Measurements from ENCODE around the gene ARF3.

Gene ARF3

GRCh38 chr12:48980953-48981756 lies 23.9 kb upstream of the ARF3 start:
- peak; percentile 60 for DNase-seq

DNA sequence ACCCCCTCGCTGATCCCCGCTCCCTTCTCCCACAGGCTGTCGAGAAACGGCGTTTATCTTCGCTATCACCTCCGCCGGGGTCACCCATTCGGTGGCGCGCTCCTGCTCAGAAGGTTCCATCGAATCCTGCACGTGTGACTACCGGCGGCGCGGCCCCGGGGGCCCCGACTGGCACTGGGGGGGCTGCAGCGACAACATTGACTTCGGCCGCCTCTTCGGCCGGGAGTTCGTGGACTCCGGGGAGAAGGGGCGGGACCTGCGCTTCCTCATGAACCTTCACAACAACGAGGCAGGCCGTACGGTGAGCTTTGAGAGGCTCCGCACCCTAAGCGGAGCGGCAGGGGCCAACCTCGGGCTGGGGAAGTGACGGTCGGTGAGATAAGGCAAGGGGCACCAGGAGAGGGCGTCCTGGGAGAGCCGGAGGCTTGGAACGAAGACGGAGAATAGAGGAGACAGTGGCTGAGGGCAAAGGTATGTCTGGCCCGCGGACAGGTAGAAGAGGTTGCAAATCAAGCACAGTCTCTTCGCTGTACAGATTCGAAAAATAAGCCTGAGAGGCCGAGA lies 23.2 kb upstream of the ARF3 start:
- DNase-seq, result peak; percentile 39

DNA sequence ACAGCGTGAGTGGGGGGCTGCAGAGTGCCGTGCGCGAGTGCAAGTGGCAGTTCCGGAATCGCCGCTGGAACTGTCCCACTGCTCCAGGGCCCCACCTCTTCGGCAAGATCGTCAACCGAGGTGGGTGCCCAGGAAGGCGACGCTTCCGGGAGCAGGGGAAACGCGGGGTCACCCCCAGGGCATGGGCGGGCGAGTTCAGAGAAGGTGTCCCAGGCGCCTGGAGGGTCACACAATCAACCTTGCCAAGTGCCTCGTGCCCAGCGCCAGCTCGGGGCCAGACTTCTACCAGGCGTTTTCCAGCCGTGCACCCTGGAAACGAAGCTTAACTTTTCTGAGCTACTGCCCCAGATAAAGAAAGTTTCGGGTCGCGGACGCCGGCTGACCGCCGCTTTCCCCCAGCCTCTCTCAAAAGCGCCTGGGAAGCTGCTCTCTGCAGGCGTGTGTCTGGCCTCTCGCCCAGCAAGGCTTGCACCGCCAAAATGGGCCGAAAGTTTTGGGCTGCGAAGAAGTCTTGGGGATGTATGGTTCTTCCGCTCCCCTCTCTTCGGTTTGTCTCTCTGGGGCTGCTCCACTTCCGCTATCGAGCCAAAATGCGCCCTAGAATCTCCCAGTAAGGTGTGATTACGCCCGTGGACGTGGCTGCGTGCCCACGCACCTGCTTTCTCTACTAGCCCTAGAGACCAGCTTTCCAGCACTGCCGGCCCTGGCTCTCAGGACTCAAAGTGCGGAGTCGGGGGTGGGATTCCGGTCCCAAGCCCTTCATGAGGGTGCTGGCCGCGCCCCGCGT lies 22.5 kb upstream of the ARF3 start:
- no peak for DNase-seq

- DNase-seq, result peak; percentile 23
Measured at GRCh38 chr12:48978741-48979601, 21.7 kb upstream of the ARF3 start.

DNA sequence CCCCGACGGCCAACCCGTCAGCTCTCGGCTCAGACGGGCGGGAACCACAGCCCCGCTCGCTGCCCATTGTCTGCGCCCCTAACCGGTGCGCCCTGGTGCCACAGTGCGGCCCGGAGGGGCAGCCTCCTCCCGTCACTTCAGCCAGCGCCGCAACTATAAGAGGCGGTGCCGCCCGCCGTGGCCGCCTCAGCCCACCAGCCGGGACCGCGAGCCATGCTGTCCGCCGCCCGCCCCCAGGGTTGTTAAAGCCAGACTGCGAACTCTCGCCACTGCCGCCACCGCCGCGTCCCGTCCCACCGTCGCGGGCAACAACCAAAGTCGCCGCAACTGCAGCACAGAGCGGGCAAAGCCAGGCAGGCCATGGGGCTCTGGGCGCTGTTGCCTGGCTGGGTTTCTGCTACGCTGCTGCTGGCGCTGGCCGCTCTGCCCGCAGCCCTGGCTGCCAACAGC lies 21.0 kb upstream of the ARF3 start, which contains the start of gene WNT1:
Gene WNT1, plus strand, starts transcription at position 32 of the 450 bp plus-strand sequence. Its CDS starts 329 bp downstream, at position 361.
- DNase-seq, result no peak

DNA sequence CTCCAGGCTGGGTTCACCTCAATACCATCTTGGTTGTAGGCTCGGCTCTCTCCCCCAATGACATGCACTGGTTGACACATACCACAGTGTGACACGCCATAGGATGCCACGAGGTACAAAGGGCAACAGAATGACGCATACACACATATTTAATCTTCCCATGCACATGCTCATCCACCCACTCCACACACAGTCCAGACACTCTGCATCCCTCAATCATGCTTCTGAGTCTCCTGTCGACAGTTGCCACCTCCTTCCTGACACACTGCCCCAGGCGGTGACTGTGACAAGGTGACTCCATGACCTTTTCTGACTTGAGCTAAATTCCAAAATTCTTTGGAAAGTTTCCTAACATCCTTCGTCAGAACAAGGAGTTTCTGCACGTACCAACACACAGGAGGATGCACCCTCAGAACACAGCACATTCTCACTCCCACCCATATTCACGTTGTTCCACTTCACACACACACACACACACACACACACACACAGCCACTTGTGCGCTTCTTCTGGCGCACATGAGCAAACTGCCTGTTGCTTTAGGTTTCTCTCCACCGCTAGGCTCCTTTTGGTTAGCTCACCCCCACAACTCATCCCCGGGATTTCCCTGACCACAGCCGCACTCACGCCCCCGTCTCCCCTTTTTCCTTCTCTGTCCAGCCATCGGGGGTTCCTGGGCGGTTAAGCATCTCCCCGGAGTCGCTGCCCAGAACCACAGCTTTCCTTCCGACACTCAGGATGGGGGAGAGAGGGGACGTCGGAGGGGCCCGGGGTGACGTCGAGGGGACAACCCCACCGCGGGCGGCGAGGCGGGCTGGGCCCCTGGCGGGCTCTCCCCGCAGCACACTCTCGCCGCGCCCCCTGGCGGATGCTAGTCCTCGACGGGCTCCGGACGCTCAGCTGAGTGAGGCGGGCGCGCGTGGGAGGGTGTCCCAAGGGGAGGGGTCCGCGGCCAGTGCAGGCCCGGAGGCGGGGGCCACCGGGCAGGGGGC lies 20.3 kb upstream of the ARF3 start:
- DNase-seq, result peak; percentile 86

- peak; percentile 53 for DNase-seq
Measured at GRCh38 chr12:48973941-48974673, 16.8 kb upstream of the ARF3 start.

- peak; percentile 65 for DNase-seq
Measured at GRCh38 chr12:48973531-48973930, 16.2 kb upstream of the ARF3 start.

DNA sequence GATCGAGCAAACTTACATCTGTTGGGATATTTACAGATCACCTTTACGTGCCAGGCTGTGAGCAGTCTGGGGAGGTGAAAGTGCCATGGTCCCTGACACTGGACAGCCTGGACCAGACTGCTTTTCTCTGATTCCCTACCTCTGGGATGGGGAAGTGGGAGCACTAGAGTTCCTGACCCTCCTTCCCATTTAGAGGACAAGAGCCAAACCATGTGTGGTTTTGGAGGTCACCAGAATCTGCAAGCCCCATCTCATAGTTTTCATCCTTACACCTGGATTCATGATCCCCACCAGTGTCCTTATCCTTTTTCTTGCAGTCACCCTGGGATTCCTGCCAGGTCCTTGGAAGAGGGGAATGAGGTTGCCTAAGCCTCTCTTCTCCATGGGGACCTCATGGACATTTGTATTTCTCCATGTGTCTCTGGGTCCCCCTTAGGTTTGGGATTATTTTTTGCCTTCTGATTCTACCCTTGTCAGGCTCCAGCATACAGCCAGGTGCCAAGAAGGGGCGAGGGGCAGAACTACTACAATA lies 15.7 kb upstream of the ARF3 start:
- no peak for DNase-seq

DNA sequence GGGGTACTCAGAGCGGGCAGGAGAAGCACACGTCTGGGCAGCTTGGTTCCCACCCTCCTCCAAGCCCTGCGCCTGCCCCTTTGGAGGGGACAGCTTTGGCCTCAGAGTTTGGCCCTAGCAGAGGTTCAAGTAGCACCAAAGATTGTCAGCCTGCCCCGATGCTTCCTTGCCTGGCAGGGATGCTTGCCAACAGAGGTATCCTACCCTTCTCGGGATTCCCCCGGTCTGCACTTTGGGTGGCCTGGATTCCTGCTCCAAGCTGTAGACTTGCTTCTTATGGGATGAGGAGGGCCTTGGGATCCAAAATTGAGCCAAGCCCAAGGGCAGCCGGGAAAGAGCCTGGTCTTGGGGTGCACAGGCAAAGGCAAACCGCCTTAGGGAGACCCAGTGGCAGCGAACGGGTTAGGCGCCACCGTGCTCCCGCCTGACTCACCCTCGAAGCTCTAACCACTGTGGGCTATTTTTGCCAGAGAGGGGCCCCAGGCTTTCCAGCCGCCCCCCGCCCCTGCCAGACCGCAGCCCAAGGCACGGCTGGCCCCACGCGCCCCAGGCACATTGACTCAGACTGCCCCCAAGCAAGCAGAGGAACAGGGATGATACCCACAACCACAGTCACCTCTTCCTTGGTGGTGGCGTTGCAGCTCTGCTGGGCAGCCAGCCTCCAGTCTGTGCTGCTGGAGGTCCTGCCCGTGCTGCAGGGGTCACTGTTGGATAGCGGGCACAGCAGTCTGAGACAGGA lies 15.1 kb upstream of the ARF3 start:
- peak; percentile 35 for DNase-seq

- DNase-seq, result no peak
Measured at GRCh38 chr12:48970702-48971334, 13.5 kb upstream of the ARF3 start.

- peak; percentile 29 for DNase-seq
Measured at GRCh38 chr12:48969833-48970701, 12.8 kb upstream of the ARF3 start.

DNA sequence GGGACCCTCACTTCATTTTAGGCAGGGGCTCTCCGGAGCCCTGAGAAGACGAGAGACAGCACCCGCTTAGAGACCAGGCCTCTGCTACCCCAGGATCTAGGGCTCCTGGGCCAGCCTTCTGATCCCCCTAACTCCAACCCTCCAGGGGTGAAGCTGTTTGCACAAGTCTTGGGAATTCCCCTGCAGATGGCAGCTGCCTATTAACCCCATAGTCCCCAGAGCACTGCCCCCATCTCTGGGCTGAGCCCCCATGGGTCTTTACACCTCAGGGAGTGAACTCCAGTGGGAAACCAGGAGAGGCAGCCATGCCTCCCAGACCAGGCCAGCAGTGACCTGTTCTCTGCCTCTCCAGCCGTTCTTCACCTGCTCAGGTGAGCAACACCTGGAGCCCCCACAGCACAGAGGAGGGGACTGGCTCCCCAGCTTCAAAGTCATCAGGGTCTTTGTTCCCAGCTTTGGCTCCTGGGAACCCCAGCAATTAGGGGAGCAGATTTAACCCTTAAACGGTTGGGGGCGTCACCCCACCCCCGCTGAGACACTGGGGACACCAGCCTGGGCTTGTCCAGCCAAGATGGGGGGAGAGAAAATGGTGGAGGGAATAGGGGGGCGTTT lies 12.0 kb upstream of the ARF3 start:
- no peak for DNase-seq

GRCh38 chr12:48968467-48968866 lies 11.2 kb upstream of the ARF3 start:
- no peak for DNase-seq

- no peak for DNase-seq
Measured at GRCh38 chr12:48967991-48968390, 10.7 kb upstream of the ARF3 start.

- peak; percentile 65 for DNase-seq
Measured at GRCh38 chr12:48966177-48966895, 9.0 kb upstream of the ARF3 start.

DNA sequence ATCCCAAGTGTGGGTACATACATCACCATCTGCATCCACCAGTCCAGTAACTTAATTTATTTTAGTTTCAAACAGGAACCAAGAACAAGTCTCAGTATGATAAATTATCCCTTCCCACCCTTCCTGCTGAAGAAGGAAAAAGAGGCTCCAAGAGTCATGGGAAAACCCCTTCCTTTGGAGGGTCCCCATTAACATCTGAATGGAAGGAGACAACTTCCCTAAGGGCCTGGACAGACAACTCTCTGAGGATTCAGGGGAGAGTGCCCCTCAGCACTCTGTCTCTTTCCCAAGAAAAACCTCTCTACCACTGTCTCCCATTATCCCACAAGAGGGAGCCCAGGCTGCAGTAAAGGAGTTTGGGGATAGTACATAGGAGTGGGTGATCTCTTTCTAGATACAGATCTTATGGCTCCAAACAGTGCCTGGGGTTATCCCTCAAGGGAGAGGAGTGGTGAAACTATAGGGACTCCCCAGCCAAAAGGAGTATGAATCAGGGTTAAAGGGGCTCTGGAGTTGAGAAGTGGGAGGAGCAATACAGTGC lies 8.1 kb upstream of the ARF3 start:
- peak; percentile 64 for DNase-seq
